GM23248 (cell line): ENCODE data around the gene MNX1. TPM values are rescaled to one million over a fixed set of nuclear protein-coding genes. Genes with fewer than 3 reads are reported as not detected.
A peak's percentile ranks its signal among the peaks of the same experiment; 100 is the strongest.

Experiments used
- DNase-seq: peaks from one replicate; pipeline ENCODE4 v3.0.0-alpha.2; 2015
- H2AFZ ChIP-seq: fragments of 200-600 bp; sonication (generic); 2 replicates; pipeline ENCODE4 v1.6.1; 2016; ENCODE audit warnings: antibody characterized with exemption
- H3F3A ChIP-seq: fragments of 200-600 bp; sonication (generic); 2 replicates; pipeline ENCODE4 v1.6.1; 2016; ENCODE audit warnings: mild to moderate bottlenecking, antibody characterized with exemption, mixed run types; ENCODE audit not compliant: insufficient read depth
- H3K27ac ChIP-seq: fragments of 200-600 bp; sonication (generic); 2 replicates; pipeline ENCODE4 v1.5.1; 2016; ENCODE audit warnings: mild to moderate bottlenecking
- H3K27me3 ChIP-seq: fragments of 200-600 bp; sonication (generic); replicated peaks from 2 replicates; pipeline ENCODE4 v1.6.1; 2016; ENCODE audit warnings: mild to moderate bottlenecking; ENCODE audit not compliant: insufficient read depth
- H3K36me3 ChIP-seq: fragments of 200-600 bp; sonication (generic); 2 replicates; pipeline ENCODE4 v1.6.1; 2016; ENCODE audit warnings: low read depth, mild to moderate bottlenecking
- H3K4me1 ChIP-seq: fragments of 200-600 bp; sonication (generic); 2 replicates; pipeline ENCODE4 v1.6.1; 2016; ENCODE audit warnings: mild to moderate bottlenecking; ENCODE audit not compliant: insufficient read depth
- H3K4me2 ChIP-seq: fragments of 200-600 bp; sonication (generic); one replicate; pipeline ENCODE4 v1.6.1; 2016; ENCODE audit warnings: mild to moderate bottlenecking; ENCODE audit not compliant: unreplicated experiment
- H3K4me3 ChIP-seq: fragments of 200-600 bp; sonication (generic); 2 replicates; pipeline ENCODE4 v1.5.1; 2016; ENCODE audit warnings: mild to moderate bottlenecking
- H3K79me2 ChIP-seq: fragments of 200-600 bp; sonication (generic); 2 replicates; pipeline ENCODE4 v1.6.1; 2016; ENCODE audit warnings: mild to moderate bottlenecking; ENCODE audit not compliant: insufficient read depth
- H3K9ac ChIP-seq: fragments of 200-600 bp; sonication (generic); 2 replicates; pipeline ENCODE4 v1.6.1; 2016; ENCODE audit warnings: mild to moderate bottlenecking
- H3K9me2 ChIP-seq: fragments of 200-600 bp; sonication (generic); 2 replicates; pipeline ENCODE4 v1.6.1; 2016; ENCODE audit warnings: mixed run types, mild to moderate bottlenecking, moderate library complexity; ENCODE audit not compliant: insufficient read depth
- H3K9me3 ChIP-seq: fragments of 200-600 bp; sonication (generic); one replicate; pipeline ENCODE4 v1.6.1; 2017; ENCODE audit warnings: low read depth
- H4K20me1 ChIP-seq: fragments of 200-600 bp; sonication (generic); 2 replicates; pipeline ENCODE4 v1.6.0; 2016; ENCODE audit not compliant: insufficient read depth
- EZH2 ChIP-seq: fragments of 200-600 bp; sonication (generic); IDR thresholded peaks from 2 replicates; pipeline ENCODE4 v1.6.1; 2018; ENCODE audit warnings: antibody characterized with exemption, mild to moderate bottlenecking; ENCODE audit not compliant: insufficient read depth, poor library complexity, severe bottlenecking
- EZH2phosphoT487 ChIP-seq: fragments of 200-600 bp; sonication (generic); IDR thresholded peaks from 2 replicates; pipeline ENCODE4 v1.6.1; 2018; ENCODE audit warnings: antibody characterized with exemption, moderate library complexity, mild to moderate bottlenecking, low read depth; ENCODE audit not compliant: insufficient read depth
- WGBS, 2 experiments: methylation state at CpG; one replicate each; pipeline ENCODE4 v1.1.6; 2015 to 2017; ENCODE audit warnings: low lambda C conversion rate in 2 of 2, low coverage in 1 of 2; ENCODE audit errors: missing lambda C conversion rate in 2 of 2; 5-methylcytosine and 5-hydroxymethylcytosine counted together
- in situ Hi-C: fragments of 300-500 bp; cut with MboI; formaldehyde crosslinking; loops from 2 replicates; pipeline ENCODE4 v1.15.0; 2020
- polyA plus RNA-seq: library from polyadenylated mRNA; unstranded; fragments of >200 nt; fragmentation: Nextera tagmentation; extraction: Ambion mirVana; gene quantifications from 2 replicates; pipeline ENCODE4 v1.2.1, GENCODE V29; 2016
- total RNA-seq: library from RNA; depleted of rRNA; stranded (reverse); fragments of >200 nt; shearing (Covaris generic); gene quantifications from 2 replicates; pipeline ENCODE4 v1.2.3, GENCODE V29; 2014

Gene MNX1
- total and polyA plus RNA-seq, 2 experiments from 2014 or later: not detected

DNA sequence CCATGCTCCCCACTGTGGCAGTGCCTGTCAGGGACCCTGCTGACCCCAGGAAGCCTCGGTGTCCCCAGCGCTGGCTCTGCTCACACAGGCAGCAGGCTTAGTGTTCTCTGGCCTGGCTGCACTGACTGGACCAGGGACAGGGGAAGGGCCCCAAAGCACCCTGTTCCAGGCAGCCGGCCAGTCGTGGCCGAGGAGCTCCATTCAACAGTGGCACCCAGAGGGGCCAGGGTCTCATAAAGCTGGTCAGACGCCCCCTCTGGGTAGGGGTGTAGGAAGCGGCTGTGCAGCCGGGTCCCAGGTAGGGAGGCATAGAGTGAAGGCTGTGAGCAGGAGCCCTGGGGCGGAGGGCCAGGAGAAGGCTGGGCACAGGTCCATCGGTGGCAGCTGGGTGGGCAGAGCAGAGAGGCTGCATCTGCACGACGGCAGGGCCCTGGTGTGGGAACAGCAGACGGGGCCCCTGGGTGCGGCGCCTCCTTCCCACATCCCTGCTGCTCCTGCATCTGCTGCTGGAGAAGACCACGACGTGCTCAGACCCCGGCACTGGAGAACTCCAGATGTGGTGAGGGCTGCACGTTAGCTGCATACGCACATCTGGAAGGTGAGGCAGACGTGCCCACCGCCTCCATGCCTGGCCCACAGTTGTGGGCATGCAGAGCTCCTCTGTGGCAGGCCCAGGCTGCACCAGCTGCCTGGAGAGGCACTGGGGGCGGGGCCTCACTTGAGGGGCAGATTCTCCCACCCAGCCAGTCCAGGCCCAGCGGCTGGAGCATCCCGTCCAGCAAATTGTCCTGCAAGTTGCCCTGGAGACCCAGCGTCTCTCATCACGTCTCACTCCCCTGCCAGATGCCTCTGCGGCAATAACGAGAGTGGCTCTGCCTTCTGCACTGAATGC is 25.1 kb downstream of the MNX1 start:
- H3K79me2 ChIP-seq: no peaks in the 10 kb centered on the region
- H3K9me2 ChIP-seq: no peaks in the 10 kb centered on the region
- TF ChIP-seq EZH2phosphoT487 (no peak), EZH2 (no peak)
- H3K27ac ChIP-seq: peak overlapping the region; percentile 61; the same call in 1 of the 2 replicates
- H3F3A ChIP-seq: peaks cover 19% of the 10 kb centered on the region
- no peaks in the 10 kb centered on the region for H3K36me3 ChIP-seq
- H4K20me1 ChIP-seq: no peaks in the 10 kb centered on the region
- H3K4me3 ChIP-seq: no peak overlapping the region
- in situ Hi-C loops: no loop called here
- H3K4me1 ChIP-seq: peaks cover 4% of the 10 kb centered on the region; the same call in 1 of the 2 replicates
- DNase-seq: no peak
- H2AFZ ChIP-seq: no peak overlapping the region
- WGBS, 2 experiments: 76 to 77% methylated on average over 27 to 29 of the region's 29 CpGs
- H3K9ac ChIP-seq: peak overlapping the region; percentile 60; the same call in 1 of the 2 replicates
- H3K9me3 ChIP-seq: no peaks in the 10 kb centered on the region
- no peaks in the 10 kb centered on the region for H3K27me3 ChIP-seq
- H3K4me2 ChIP-seq: peak overlapping the region; percentile 77

GRCh38 chr7:156984174-156984891 is 26.1 kb downstream of the MNX1 start:
- no peaks in the 10 kb centered on the region for H3K9me3 ChIP-seq
- in situ Hi-C loops: no loop called here
- H3K9ac ChIP-seq: peak overlapping the region; percentile 60
- no peaks in the 10 kb centered on the region for H3K9me2 ChIP-seq
- H4K20me1 ChIP-seq: no peaks in the 10 kb centered on the region
- H3K79me2 ChIP-seq: no peaks in the 10 kb centered on the region
- peak; percentile 89 for DNase-seq
- no peaks in the 10 kb centered on the region for H3K27me3 ChIP-seq
- whole genome bisulfite sequencing, 2 experiments: 3 to 5% methylated on average over 14 of the region's 14 CpGs
- peak overlapping the region; percentile 61 for H3K27ac ChIP-seq
- no peaks in the 10 kb centered on the region for H3K36me3 ChIP-seq
- H3K4me2 ChIP-seq: peak overlapping the region; percentile 77
- peak overlapping the region; percentile 62 for H2AFZ ChIP-seq
- TF ChIP-seq EZH2 (no peak), EZH2phosphoT487 (peak; percentile 74; the same call in 1 of the 2 replicates)
- peaks cover 4% of the 10 kb centered on the region; the same call in 1 of the 2 replicates for H3K4me1 ChIP-seq
- peaks cover 19% of the 10 kb centered on the region for H3F3A ChIP-seq
- H3K4me3 ChIP-seq: peak overlapping the region; percentile 66

DNA sequence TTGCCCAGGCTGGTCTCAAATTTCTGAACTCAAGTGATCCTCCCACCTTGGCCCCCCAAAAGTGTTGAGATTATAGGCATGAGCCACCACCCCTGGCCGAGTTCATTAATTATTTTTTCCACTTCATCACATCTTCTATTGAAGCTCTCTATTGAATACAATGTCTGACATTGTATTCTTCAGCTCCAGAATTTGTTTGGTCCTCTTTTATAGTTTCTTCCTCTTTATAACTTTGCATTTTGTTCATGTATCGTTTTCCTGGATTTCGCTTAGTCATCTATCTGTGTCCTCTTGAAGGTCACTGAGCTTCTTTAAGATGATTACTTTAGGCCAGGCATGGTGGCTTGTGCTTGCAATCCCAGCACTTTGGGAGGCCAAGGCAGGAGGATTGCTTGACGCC is 30.8 kb downstream of the MNX1 start:
- in situ Hi-C loops: no loop called here
- H3K9me3 ChIP-seq: no peaks in the 10 kb centered on the region
- 92 to 96% methylated on average over 4 of the region's 4 CpGs for WGBS, 2 experiments

DNA sequence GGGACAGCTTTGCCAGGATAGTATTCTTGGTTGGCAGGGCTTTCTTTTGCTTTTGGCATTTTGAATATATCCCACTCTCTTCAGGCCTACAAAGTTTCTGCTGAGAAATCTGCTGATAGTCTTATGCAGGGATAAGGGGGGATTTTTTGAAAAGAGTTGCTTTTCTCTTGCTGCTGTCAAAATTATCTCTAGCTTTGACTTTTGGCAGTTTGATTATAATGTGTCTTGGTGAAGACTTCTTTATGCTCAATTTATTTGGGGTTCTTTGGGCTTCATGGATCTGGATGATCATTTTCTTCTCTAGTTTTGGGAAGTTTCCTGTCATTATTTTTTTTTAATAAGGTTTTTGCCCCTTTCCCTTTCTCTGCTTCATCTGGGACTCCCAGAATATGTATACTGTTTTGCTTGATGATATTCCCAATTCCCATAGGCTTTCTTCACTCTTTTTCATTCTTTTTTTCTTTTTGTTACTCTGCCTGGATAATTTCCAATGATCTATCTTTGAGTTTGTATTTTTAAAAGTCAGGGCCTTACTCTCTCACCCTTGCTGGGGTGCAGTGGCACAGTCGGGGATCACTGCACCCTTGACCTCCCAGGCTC is 31.4 kb downstream of the MNX1 start:
- H3K79me2 ChIP-seq: no peaks in the 10 kb centered on the region
- no peaks in the 10 kb centered on the region for H3K9me2 ChIP-seq
- in situ Hi-C loops: no loop called here
- TF ChIP-seq EZH2phosphoT487 (no peak), EZH2 (no peak)
- H3K9ac ChIP-seq: no peak overlapping the region
- H3K9me3 ChIP-seq: no peaks in the 10 kb centered on the region
- no peaks in the 10 kb centered on the region for H3K36me3 ChIP-seq
- DNase-seq: no peak
- H3K27me3 ChIP-seq: no peaks in the 10 kb centered on the region
- no peak overlapping the region for H3K27ac ChIP-seq
- H3F3A ChIP-seq: peaks cover 10% of the 10 kb centered on the region
- no peak overlapping the region for H3K4me3 ChIP-seq
- peaks cover 3% of the 10 kb centered on the region; the same call in 1 of the 2 replicates for H3K4me1 ChIP-seq
- no peak overlapping the region for H3K4me2 ChIP-seq
- no peak overlapping the region for H2AFZ ChIP-seq
- no peaks in the 10 kb centered on the region for H4K20me1 ChIP-seq
- 97 to 100% methylated on average over 1 of the region's 1 CpG for WGBS, 2 experiments

More for the DNA sequence above, 30.8 kb downstream of the MNX1 start:
- no peak overlapping the region for H3K4me2 ChIP-seq
- no peaks in the 10 kb centered on the region for H4K20me1 ChIP-seq
- peaks cover 4% of the 10 kb centered on the region; the same call in 1 of the 2 replicates for H3K4me1 ChIP-seq
- no peak overlapping the region for H2AFZ ChIP-seq
- no peak for DNase-seq
- no peaks in the 10 kb centered on the region for H3K79me2 ChIP-seq
- H3F3A ChIP-seq: peaks cover 16% of the 10 kb centered on the region
- H3K27ac ChIP-seq: no peak overlapping the region
- no peak overlapping the region for H3K9ac ChIP-seq
- no peak overlapping the region for H3K4me3 ChIP-seq
- H3K9me2 ChIP-seq: no peaks in the 10 kb centered on the region
- no peaks in the 10 kb centered on the region for H3K27me3 ChIP-seq
- TF ChIP-seq EZH2 (no peak), EZH2phosphoT487 (no peak)
- no peaks in the 10 kb centered on the region for H3K36me3 ChIP-seq
